CD4-positive, alpha-beta T cell treated with Interleukin-6 at 100 ng/mL for 8 hours (primary cell): ENCODE results near the gene DCAF15.

Experiments used
- DNase-seq: peaks from one replicate; pipeline ENCODE4 v3.0.0-alpha.2; 2020; ENCODE audit warnings: mixed read lengths, low spot score

Gene DCAF15

GRCh38 chr19:13995017-13995728, 42.9 kb downstream of the DCAF15 start:
- no peak for DNase-seq

DNA sequence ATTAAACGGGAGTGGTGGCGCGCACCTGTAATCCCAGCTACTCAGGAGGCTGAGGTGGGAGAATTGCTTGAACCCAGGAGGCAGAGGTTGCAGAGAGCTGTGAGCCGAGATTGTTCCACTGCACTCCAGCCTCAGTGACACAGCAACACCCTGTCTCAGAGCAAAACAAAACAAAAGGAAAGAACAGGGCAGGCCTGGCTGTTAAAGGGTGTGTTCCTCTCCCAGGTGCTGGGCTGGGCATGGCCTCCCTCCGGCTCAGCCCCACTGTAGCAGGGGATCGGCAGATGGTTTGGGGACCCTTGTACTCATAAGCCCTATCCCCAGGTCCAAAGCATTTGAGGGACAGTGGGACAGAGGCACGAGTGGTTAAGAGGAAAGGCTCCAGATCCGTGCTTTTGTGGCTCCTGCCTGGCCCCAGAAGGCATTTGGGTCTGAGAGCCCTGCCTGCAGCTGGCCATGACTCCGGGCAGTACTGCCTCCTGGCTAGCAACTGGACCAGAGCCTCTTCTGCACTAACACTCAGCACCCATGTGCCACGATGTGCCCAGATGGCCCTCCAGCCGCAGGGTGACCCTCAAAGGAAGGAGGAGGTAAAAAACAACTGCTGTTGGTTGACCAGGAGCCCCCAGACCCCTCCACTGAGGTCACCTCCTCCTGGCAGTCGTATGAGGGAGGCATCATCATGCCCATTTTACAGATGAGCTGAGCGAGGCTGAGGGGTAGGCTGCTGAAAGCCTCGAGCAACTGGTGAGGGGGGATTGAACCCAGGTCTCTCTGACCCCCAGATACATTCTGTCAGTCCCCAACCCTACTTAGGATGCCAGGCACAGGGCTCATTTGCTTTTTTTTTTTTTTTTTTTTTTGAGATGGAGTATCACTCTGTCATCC, 43.8 kb downstream of the DCAF15 start:
- no peak for DNase-seq

- no peak for DNase-seq
These were observed 44.8 kb downstream of the DCAF15 start for GRCh38 chr19:13996928-13997630.

GRCh38 chr19:13997631-13997962, 45.3 kb downstream of the DCAF15 start:
- no peak for DNase-seq

- DNase-seq, result no peak
These were observed 46.1 kb downstream of the DCAF15 start for GRCh38 chr19:13998426-13998825.

GRCh38 chr19:13999085-13999484, 46.8 kb downstream of the DCAF15 start:
- no peak for DNase-seq

GRCh38 chr19:14000691-14001375, 48.5 kb downstream of the DCAF15 start:
- DNase-seq, result no peak

DNA sequence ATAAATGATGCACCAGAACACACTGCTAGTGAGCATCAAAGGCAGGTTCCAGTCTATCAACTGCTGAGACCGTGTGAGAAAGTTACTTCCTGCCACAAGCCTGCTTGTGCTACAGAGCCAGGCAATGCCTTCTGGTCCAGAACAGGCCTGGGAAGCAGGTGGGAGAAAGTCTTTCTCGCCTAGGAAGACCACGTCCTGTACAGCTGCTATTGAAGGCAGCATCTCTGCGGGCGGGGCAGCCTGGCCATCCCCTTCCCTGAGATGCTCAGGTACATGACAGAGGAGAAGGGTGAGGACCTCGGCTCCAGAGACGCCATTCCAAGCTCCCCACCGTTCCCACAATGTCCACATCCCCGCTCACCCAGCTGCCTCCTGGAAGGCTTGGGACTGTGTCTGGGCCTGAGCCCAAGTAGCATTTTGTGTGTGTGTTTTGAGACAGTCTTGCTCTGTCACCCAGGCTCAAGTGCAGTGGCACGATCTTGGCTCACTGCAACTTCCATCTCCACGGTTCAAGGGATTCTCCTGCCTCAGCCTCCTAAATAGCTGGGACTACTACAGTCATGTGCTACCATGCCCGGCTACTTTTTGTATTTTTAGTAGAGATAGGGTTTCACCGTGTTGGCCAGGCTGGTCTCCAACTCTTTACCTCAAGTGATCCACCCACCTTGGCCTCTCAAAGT, 50.4 kb downstream of the DCAF15 start:
- peak; percentile 60 for DNase-seq

DNA sequence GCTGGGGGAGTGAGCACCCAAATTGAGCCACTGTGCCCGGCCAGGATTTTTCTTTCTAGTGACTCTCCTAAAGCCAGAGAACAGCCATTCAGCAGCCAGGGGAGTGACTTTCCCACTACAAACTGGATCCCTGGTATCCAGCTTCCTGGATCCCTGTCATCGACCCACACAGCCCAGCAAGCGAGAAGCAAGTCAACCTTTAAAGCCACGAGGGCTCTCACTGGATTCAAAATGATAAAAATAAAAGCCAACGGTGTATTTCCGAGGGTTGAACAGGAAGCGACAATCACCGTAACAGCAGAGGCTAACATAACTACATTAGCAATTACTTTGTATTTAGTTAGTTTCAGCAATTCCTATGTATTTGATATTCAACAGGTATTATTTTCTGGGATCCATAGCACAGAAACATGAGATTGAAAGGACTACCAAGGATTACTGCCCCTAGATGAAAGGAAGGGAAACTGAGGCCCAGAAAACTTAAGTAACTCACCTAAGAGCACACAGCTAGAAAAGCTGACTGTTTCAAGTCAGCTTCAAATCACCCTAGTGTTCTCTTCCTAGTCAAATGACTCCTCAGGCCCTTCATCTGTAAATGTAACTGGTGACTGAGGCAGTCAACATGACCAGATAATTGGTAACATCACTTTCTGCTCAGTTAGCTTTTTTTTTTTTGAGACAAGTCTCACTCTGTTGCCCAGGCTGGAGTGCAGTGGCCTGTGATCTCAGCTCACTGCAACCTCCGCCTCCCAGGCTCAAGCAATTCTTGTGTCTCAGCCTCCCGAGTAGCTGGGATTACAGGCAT, 51.1 kb downstream of the DCAF15 start:
- peak; percentile 30 for DNase-seq

GRCh38 chr19:14004619-14005348, 52.5 kb downstream of the DCAF15 start:
- no peak for DNase-seq

DNA sequence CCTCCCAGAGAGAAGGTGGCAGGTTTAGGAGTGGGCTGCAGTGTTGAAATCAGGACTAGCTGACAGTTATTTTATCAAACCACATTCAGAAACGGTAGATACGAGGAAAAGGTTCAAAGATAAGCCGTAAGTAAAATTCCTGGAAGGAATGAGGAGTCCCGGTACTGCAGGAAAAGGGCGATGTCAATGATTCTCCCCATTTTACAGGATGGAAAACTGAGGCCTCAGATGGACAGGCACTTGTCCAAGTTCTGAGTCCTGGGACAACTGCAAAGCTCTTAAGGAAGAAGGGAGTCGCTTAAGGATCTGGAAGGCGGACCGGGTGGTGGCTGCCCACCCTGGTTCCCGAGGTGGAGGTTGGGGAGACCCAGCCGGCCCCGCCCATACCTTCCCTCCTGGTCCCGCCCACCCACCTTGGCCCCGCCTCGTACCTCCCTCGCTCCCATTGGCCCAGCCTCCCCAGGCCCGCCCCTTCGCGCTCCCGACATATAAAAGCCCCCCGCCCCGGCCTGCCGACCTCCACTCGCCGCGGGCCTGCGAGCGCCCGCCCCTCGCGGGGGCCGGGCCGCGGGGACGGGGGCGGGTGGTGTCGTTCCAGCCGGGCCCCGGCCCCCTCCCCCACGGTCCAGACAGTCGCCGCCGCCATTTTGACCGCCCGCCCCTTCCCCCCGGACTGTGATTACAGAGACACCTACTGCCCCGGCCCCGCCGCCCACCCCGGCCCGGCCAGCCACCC, 53.2 kb downstream of the DCAF15 start:
- DNase-seq, result peak; percentile 89

DNA sequence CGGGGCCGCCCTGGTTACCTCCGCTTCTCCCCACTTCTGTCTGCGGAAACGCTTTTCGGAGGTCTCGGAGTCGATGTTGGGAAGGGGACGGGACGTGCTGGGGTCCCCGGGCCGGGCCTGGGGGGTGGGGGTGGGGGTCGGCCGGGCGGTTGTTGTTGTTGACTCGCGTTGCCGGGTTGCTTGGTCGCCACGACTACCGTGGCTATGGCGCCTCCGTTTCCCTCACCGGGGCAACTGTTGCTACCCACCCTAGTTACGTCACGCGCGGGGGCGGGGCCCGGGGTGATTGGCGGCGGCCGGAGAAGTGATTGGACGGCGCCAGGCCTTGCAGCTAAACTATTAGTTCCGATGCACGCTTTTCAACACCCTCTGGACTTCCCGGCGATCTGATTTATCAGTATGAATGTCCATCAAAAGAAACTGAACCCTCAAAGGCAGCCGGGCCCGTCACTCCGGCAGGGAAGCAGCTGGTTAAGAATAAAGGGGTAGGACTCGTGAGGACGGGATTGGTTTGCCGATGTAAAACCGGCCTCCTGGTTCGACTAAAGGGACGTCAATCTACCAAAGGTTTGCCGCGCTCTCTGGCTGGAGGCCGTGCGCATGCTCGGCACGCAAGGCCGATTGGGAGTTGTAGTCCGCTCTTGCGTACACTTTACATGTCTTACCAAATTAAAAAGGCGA, 53.9 kb downstream of the DCAF15 start, which contains the start of gene RFX1:
RFX1 (minus strand) TSS at position 236 of the 681 bp plus-strand sequence. CDS start 12,477 bp downstream, outside the sequence.
- DNase-seq, result peak; percentile 98

DNA sequence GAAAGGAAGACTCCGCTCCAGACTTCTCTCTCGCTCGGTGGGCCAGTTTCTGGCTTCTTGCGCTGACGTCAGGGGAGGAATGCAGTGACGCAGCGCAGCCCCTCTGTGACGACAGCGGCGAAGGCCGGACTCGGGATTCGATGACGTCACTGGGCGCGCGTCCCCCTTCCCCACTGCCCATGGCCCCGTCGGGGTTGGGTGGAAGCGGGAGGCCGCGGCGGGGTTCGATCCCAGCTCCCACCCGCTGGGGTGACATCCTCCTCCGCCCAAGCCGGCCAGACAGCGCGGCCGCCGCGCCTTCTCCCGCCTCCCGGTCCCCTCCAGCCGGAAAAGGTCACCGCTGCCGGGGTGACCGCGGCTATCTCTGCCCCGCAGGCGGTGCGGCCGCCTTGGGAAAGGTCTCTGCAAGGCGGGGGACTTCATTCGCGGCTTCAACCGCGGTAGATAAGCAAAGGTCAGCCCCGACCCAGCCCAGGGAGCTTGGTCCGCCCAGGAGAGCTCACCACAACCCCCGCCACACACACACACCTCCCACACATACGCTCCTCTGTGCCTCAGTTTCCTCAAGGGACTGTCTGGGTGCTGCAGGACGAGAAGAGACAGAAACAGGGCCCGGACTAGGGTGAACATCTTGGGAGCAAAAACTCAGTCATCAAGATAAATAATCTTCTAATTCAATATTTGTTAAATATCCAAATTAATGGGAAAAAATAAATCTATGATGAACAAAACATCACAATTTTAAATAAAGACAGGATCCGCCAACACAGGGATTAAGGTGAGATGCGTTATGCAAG, 54.7 kb downstream of the DCAF15 start:
- DNase-seq, result no peak
